ENCODE data around the gene HBG1.

- TF ChIP-seq CTCF (conservative IDR thresholded peaks at IDR 0.05; ENCODE audit: low read length) (no peak), EZH2phosphoT487 (IDR thresholded peaks at IDR 0.05; ENCODE audit: borderline replicate concordance, low read depth, low read length) (no peak)
These were observed 9.2 kb downstream of the HBG1 start for GRCh38 chr11:5240458-5240857.

Measured in OCI-LY7 (cell line).